Activated T-cell treated with anti-CD3 and anti-CD28 coated beads, Interleukin-2, amount 50 U/mL, for 24 hours (primary cell): ENCODE data around the gene UBE2C.

Experiments
- DNase-seq: peaks from one replicate; pipeline ENCODE4 v3.0.0-alpha.2; 2020
- H3K27ac Mint-ChIP-seq: 2 replicates; pipeline ENCODE4 v1.8.0; 2020; ENCODE audit warnings: mild to moderate bottlenecking, mixed read lengths
- H3K27me3 Mint-ChIP-seq: 2 replicates; pipeline ENCODE4 v1.8.0; 2020; ENCODE audit warnings: mixed read lengths
- H3K36me3 Mint-ChIP-seq: 2 replicates; pipeline ENCODE4 v1.8.0; 2020; ENCODE audit warnings: low read depth, mixed read lengths
- H3K4me1 Mint-ChIP-seq: 2 replicates; pipeline ENCODE4 v1.8.0; 2020; ENCODE audit warnings: low read depth, mixed read lengths
- H3K4me3 Mint-ChIP-seq: 2 replicates; pipeline ENCODE4 v1.8.0; 2020; ENCODE audit warnings: mild to moderate bottlenecking, moderate library complexity, mixed read lengths
- H3K9me3 Mint-ChIP-seq: 2 replicates; pipeline ENCODE4 v1.8.0; 2020; ENCODE audit warnings: mixed read lengths

The UBE2C gene

DNA sequence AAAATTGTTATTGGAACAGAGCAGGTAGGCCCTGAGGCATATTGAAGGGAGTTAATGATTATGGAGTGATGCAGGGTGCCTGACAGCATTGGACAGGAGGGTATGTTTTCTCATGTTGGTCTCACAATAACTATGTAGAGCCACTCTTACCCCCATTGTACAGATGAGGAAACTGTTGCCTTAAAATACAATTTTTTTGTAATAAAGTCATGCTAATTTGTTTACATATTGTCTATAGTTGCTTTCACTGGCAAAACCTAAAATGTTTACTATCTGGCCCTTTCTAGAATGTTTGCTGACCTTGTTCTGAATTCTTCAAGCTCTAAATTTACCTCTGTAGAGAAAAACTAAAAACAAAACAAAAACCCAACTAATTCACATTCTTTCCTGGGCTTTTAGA lies 39.1 kb downstream of the UBE2C start:
- H3K36me3 Mint-ChIP-seq, result peaks cover 64% of the 10 kb centered on the region
- no peak overlapping the region for H3K4me3 Mint-ChIP-seq
- no peaks in the 10 kb centered on the region for H3K27me3 Mint-ChIP-seq
- peak overlapping the region; percentile 41 for H3K27ac Mint-ChIP-seq
- DNase-seq, result no peak
- H3K9me3 Mint-ChIP-seq, result no peaks in the 10 kb centered on the region
- H3K4me1 Mint-ChIP-seq, result peaks cover 28% of the 10 kb centered on the region

DNA sequence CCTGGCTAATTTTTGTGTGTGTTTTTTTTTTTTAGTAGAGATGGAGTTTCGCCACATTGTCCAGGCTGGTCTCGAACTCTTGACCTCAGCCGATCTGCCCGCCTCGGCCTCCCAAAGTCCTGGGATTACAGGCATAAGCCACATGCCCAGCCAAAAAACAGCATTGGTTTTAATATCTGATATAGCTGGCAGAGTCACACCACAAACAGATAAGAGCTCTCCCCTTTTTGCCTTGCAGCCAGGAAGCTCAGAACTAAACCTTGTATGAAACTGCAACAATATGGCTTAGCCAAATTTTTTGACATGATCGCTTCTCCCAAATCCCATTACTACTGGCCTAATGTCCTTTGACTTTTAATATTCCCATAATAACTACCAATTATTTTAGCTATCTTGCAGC lies 39.9 kb downstream of the UBE2C start:
- no peaks in the 10 kb centered on the region for H3K9me3 Mint-ChIP-seq
- no peak for DNase-seq
- H3K27me3 Mint-ChIP-seq, result no peaks in the 10 kb centered on the region
- peaks cover 30% of the 10 kb centered on the region for H3K4me1 Mint-ChIP-seq
- H3K4me3 Mint-ChIP-seq, result no peak overlapping the region
- H3K36me3 Mint-ChIP-seq, result peaks cover 67% of the 10 kb centered on the region
- no peak overlapping the region for H3K27ac Mint-ChIP-seq

DNA sequence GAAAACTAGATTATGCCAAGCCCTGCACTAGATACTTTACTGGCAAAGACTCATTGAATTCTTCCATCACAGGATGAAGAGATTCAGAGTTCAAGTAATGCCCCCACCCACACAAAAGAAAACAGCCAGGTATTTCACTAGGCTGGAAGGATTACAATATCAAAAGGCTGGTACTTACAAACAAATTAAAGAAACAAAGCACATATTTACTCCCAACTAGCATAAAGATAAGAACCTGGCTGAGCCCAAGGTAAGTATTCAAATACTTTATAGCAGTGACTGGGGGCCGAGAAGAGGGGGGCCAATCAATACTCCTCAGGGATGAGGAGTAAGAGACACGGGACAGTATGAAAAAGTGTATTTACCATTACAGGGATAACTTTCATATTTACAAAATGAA lies 41.0 kb downstream of the UBE2C start:
- Mint-ChIP-seq H3K36me3 (peaks cover 64% of the 10 kb centered on the region), H3K27me3 (no peaks in the 10 kb centered on the region), H3K4me3 (no peak overlapping the region), H3K9me3 (no peaks in the 10 kb centered on the region), H3K4me1 (peaks cover 40% of the 10 kb centered on the region), H3K27ac (no peak overlapping the region)
- DNase-seq, result no peak

DNA sequence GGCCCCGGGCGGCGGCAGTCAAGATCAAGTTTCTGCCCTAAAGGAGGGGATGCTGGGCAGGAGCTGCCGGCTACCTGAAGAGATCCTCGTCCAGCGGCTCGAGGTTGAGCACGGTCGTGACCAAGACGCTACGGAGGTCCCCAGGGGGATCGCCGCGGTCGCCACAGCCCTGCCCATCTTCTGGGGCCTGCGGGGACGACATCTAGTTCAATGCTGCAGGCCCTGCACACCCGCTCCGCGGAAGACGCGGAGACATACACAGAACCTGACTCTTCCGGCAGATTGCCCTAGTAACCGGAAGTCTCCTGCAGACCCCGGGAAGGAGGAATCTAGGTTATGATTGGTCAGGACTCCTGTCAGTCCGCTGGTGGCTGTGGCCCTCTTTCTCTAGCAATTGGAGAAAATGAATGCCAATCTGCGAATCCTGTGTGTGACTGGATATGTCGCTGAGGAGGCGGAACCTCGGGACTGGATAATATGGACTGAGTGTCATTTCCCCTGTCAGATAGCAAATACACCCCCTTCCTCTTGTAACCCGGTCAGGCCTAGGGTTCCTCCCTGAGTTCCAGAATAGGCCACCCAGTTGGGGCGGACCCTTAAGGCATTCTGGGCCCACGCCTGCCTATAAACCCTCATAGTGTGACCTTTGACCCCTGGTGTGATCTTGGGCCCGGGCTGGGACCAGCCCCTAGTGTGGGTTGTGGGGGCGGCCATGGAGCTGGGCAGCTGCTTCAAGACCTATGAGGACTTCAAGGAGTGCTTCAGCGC lies 44.9 kb downstream of the UBE2C start, which contains the start of the genes ACOT8 and ZSWIM3:
Gene ACOT8, minus strand, starts transcription at position 279 of the 768 bp plus-strand sequence. Its CDS starts 77 bp downstream, at position 202.
Gene ZSWIM3, plus strand, starts transcription at position 501 of the 768 bp plus-strand sequence. Its CDS starts 212 bp downstream, at position 713.
- Mint-ChIP-seq H3K27ac (peak within 1 kb of the TSS; percentile 99), H3K27me3 (no peaks in the 10 kb centered on the region), H3K9me3 (no peaks in the 10 kb centered on the region), H3K4me1 (peaks cover 55% of the 10 kb centered on the region), H3K4me3 (peak within 1 kb of the TSS; percentile 97), H3K36me3 (peaks cover 43% of the 10 kb centered on the region)
- peak; percentile 85 for DNase-seq

DNA sequence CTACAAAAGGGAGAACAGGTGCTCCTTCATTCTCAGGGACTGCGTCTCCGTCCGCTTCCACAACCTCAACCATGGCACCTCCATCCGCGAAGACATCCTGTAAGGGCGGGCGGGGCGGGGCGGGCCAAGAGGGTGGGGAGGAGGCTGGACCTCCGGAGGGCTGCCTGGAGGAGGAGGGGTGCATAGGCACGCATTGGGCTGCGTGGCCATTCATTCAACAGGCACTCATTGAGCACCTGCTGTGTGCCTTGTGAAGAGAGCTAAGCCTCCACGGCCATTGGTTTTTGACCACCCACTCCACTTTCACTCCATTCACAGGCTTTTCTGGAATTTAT lies 45.4 kb downstream of the UBE2C start:
- Mint-ChIP-seq H3K9me3 (no peaks in the 10 kb centered on the region), H3K27ac (peak overlapping the region; percentile 99), H3K4me1 (peaks cover 53% of the 10 kb centered on the region), H3K27me3 (no peaks in the 10 kb centered on the region), H3K36me3 (peaks cover 41% of the 10 kb centered on the region), H3K4me3 (peak overlapping the region; percentile 97)
- DNase-seq, result no peak

DNA sequence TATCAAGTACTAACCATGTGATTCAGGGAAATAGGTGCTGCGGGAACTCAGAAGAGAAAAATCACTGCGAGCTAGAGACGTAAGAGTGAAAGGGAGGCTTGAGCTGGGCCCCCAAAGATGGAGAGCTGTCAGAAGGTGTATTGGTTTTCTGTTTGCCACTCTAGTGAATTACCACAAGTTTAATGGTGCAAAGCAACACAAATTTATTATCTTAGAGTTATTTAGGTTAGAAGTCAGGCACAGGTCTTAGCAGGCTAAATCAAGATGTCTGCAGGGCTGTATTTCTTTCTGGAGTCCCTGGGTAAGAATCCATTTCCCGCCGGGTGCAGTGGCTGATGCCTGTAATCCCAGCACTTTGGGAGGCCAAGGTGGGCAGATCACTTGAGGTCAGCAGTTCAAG lies 47.5 kb downstream of the UBE2C start:
- Mint-ChIP-seq H3K9me3 (no peaks in the 10 kb centered on the region), H3K27ac (no peak overlapping the region), H3K27me3 (no peaks in the 10 kb centered on the region), H3K4me3 (no peak overlapping the region), H3K36me3 (peaks cover 23% of the 10 kb centered on the region), H3K4me1 (peaks cover 43% of the 10 kb centered on the region)
- no peak for DNase-seq

DNA sequence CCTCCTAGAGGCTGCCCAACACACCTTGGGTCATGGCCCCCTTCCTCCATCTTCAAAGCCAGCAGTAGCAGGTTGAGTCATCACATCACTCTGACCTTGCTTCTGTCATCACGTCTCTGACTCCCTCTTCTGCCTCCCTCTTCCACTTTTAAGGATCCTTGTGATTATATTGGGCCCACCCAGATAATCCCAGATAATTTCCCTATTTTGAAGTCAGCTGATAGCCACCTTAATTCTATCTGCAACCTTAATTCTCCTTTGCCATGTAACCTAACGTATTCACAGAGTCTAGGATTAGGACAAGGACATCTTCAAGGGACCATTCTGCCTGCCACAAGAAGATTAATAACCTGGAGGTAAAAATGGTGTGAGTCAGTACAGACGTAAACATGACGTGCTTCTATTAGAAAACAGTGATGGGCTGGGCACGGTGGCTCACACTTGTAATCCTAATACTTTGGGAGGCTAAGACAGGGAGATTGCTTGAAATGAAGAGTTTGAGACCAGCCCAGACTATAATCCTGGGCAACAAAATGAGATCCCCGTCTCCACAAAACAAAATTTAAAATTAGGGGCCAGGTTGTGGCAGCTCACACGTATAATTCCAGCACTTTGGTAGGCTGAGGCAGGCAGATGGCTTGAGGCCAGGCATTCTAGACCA lies 48.2 kb downstream of the UBE2C start:
- DNase-seq, result no peak
- Mint-ChIP-seq H3K9me3 (no peaks in the 10 kb centered on the region), H3K4me1 (peaks cover 37% of the 10 kb centered on the region), H3K36me3 (peaks cover 20% of the 10 kb centered on the region), H3K27ac (no peak overlapping the region), H3K4me3 (no peak overlapping the region), H3K27me3 (no peaks in the 10 kb centered on the region)

DNA sequence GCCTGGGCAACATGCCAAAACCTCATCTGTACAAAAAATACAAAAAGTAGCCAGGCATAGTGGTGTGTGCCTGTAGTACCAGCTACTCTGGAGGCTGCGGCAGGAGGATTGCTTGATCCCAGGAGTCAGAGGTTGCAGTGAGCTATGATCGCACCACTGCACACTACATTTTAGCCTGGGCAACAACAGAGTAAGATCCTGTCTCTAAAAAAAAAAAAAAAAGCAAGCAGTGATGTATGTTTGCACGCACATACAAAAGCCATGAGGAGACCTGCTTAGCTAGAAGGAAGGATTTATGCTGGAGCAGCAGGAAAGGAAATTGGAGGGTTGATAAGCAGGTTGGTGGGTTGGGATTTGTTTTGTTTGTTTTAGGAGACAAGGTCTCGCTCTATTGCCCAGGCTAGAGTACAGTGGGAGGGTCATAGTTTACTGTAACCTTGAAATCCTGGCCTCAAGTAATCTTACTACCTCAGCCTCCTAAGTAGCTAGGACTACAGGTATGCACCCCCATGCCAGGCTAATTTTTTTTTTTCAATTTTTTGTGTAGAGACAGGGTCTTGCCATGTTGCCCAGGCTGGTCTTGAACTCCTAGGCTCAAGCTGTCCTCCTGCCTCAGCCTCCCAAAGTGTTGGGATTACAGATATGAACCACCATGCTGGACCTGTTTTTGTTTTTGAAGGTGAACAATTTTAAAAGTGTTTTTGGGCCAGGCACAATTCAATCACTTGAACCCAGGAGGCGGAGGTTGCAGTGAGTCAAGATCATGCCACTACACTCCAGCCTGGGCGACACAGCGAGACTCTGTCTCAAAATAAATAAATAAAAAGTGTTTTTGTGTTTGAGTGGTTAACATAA lies 49.0 kb downstream of the UBE2C start:
- Mint-ChIP-seq H3K4me1 (peaks cover 31% of the 10 kb centered on the region), H3K9me3 (no peaks in the 10 kb centered on the region), H3K27ac (no peak overlapping the region), H3K27me3 (no peaks in the 10 kb centered on the region), H3K36me3 (peaks cover 22% of the 10 kb centered on the region), H3K4me3 (no peak overlapping the region)
- DNase-seq, result no peak

DNA sequence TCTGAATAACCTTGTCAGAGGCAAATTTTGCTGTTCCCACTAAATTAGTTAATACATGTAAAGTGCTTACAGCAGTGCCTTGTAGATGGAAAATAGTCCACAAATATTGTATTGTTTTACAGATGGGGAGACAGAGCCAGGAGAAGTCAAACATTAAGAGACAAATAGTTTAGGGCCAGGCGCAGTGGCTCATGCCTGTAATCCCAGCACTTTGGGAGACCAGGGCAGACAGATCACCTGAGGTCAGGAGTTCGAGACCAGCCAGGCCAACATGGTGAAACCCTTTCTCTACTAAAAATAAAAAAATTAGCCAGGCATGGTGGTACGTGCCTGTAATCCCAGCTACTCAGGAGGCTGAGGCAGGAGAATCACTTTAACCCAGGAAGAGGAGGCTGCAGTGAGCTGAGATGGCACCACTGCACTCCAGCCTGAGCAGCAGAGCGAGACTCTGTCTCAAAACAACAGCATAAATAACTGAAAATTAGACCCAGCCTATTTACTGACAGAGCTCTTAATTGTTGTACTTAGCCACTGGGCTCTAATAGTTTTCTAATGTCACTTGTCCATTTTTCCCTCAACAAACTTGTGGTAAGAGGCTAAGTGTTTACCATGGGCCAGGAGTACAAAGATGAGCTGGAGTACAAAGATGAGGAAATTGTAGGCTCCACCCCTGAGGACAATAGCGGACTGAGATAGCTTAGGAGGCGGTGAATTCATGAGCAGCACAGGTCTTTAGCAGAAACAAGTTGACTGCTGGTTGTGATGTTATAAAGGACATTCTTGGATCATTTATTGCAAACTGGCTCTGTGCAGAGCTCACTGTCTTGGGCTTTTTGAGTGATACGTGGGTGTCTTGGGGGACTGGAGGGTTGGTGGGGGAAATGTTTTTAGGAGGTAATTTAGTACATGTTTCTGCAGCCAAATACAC lies 51.4 kb downstream of the UBE2C start:
- Mint-ChIP-seq H3K27me3 (no peaks in the 10 kb centered on the region), H3K4me3 (no peak overlapping the region), H3K27ac (no peak overlapping the region), H3K9me3 (no peaks in the 10 kb centered on the region), H3K36me3 (peaks cover 12% of the 10 kb centered on the region), H3K4me1 (peaks cover 15% of the 10 kb centered on the region)
- no peak for DNase-seq

DNA sequence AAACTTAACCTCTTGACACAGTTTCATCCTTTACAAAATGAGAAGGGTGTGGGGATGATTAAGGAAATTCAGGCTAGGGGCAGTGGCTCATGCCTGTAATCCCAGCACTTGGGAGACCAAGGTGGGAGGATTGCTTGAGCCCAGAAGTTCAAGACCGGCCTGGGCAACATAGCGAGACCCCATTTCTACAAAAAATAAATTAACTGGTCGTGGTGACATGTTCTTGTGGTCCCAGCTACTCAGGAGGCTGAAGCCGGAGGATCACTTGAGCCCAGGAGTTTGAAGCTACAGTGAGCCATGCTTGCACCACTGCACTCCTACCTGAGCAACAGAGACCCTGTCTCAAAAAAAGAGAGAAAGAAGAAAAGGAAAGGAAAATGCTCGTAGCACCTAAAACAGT lies 54.0 kb downstream of the UBE2C start:
- H3K4me1 Mint-ChIP-seq, result peaks cover 1% of the 10 kb centered on the region
- H3K27me3 Mint-ChIP-seq, result no peaks in the 10 kb centered on the region
- DNase-seq, result no peak
- peaks cover 5% of the 10 kb centered on the region for H3K36me3 Mint-ChIP-seq
- no peak overlapping the region for H3K4me3 Mint-ChIP-seq
- H3K27ac Mint-ChIP-seq, result no peak overlapping the region
- no peaks in the 10 kb centered on the region for H3K9me3 Mint-ChIP-seq
